Ovary (tissue), 9 donors: ENCODE data around the gene ZSCAN5A. TPM values are rescaled to one million over a fixed set of nuclear protein-coding genes. Genes with fewer than 3 reads are reported as not detected.

Experiments used
- DNase-seq, 5 donors: peaks; one replicate each; pipeline ENCODE4 v3.0.0-alpha.2; 2019 to 2020
- H3K27ac ChIP-seq, 2 donors: fragments of 200-600 bp; one replicate each; pipeline versions ENCODE4 v1.5.1 to v1.8.0; 2019 to 2022
- H3K27me3 ChIP-seq: fragments of 200-600 bp; one replicate; pipeline ENCODE4 v1.8.0; 2022
- H3K36me3 ChIP-seq: fragments of 200-600 bp; sonication (generic); one replicate; pipeline ENCODE4 v1.5.1; 2019
- H3K4me1 ChIP-seq: one replicate; pipeline ENCODE4 v1.8.1; 2013; ENCODE audit warnings: mild to moderate bottlenecking, moderate library complexity; ENCODE audit not compliant: insufficient read depth
- H3K4me3 ChIP-seq: fragments of 200-600 bp; sonication (generic); one replicate; pipeline ENCODE4 v1.5.1; 2017
- H3K9me3 ChIP-seq, 2 donors: fragments of 200-600 bp in 1 of 2; sonication (generic) in 1 of 2; one replicate each; pipeline versions ENCODE4 v1.5.1 to v1.8.1; 2013 to 2019; ENCODE audit warnings: mild to moderate bottlenecking in 1 of 2, moderate library complexity in 1 of 2
- EP300 ChIP-seq: sonication (generic); formaldehyde crosslinking; IDR thresholded peaks from one replicate; pipeline ENCODE4 v1.6.1; 2017; ENCODE audit warnings: antibody characterized with exemption
- POLR2A ChIP-seq: fragments of 450-650 bp; IDR thresholded peaks from one replicate; pipeline ENCODE4 v1.6.1; 2017; ENCODE audit warnings: antibody characterized with exemption, mild to moderate bottlenecking, moderate library complexity
- WGBS, 3 donors: extraction: QIAGEN DNeasy Blood & Tissue Kit in 1 of 3; methylation state at CpG; one replicate each; pipeline versions ENCODE4 v1.1.5 to v1.1.7; 2013 to 2017; 5-methylcytosine and 5-hydroxymethylcytosine counted together
- intact Hi-C, 4 donors: fragments of 100-400 bp; cut with DNase I; formaldehyde crosslinking; loops; one replicate each; pipeline versions ENCODE4 v1.11.0 to v1.15.1; 2022 to 2023
- polyA plus RNA-seq, 2 donors: library from polyadenylated mRNA; stranded (reverse); fragments of 200-250 nt in 1 of 2; fragments of 350-450 nt in 1 of 2; fragmentation: Illumina TruSeq in 1 of 2; extraction: RNeasy Lipid Tissue Mini Kit (QIAGEN cat#74804) in 1 of 2; gene quantifications; one replicate each; pipeline ENCODE4 v1.2.3, GENCODE V29; 2013 to 2014
- total RNA-seq, 7 donors: library from RNA; depleted of rRNA in 2 of 7; stranded (reverse); fragments of >200 nt in 2 of 7; fragmentation: NEBNext Ultra II Directional in 3 of 7; extraction: Animal tissue kit (Norgen Biotek cat#: 25700) in 3 of 7; gene quantifications; one replicate each; pipeline versions ENCODE4 v1.1.0 to v1.2.4, GENCODE V29; 2016 to 2023
- TF ChIP-seq, protein P1 (sequence below), 3 donors: fragments of 450-650 bp in 2 of 3; fragments of 200-600 bp in 1 of 3; IDR thresholded peaks; one replicate each; pipeline versions ENCODE4 v1.5.1 to v1.8.0; 2016 to 2022; ENCODE audit warnings: antibody characterized with exemption in 3 of 3, mild to moderate bottlenecking in 1 of 3
- donor health status: DM: no; HTN: no; CAD: no; lungs with moderate emphysema.
- donor health status: DM: no; HTN: no; CAD: no.
- donor health status: Bipolar disorder and iron deficiency.
- donor health status: DM: yes; HTN: yes; CAD: no.
- donor health status: DM: no; HTN: no; CAD: no.
- donor health status: DM: yes; HTN: yes; CAD: no.

ZSCAN5A gene
- total and polyA plus RNA-seq, 9 donors: 4.6 to 25.7 (median 11.5) TPM

DNA sequence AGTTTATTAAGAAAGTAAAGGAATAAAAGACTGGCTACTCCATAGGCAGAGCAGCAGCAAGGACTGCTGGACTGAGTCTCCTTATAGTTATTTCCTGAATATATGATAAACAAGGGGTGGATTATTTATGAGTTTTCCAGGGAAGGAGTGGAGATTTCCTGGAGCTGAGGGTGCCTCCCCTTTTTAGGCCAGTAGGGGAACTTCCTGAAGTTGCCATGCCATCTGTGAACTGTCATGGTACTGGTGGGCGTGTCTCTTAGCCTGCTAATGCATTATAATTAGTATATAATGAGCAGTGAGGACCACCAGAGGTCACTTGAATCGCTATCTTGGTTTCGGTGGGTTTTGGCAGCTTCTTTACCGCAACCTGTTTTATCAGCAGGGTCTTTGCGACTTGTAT lies 13.5 kb downstream of the ZSCAN5A start:
- 55 to 75% (median 59%) methylated on average over 5 of the region's 5 CpGs for WGBS, 3 donors
- H3K9me3 ChIP-seq: no peaks in the 10 kb centered on the region
- no peak overlapping the region for H3K4me3 ChIP-seq
- intact Hi-C loops: loop anchor here in 1 of 4 donors (10.0 kb wide), 1 partner anchor 156 kb away; the partner anchor contains the start of gene ZNF444
- TF ChIP-seq POLR2A (no peak), EP300 (no peak)
- TF ChIP-seq, protein P1, sequence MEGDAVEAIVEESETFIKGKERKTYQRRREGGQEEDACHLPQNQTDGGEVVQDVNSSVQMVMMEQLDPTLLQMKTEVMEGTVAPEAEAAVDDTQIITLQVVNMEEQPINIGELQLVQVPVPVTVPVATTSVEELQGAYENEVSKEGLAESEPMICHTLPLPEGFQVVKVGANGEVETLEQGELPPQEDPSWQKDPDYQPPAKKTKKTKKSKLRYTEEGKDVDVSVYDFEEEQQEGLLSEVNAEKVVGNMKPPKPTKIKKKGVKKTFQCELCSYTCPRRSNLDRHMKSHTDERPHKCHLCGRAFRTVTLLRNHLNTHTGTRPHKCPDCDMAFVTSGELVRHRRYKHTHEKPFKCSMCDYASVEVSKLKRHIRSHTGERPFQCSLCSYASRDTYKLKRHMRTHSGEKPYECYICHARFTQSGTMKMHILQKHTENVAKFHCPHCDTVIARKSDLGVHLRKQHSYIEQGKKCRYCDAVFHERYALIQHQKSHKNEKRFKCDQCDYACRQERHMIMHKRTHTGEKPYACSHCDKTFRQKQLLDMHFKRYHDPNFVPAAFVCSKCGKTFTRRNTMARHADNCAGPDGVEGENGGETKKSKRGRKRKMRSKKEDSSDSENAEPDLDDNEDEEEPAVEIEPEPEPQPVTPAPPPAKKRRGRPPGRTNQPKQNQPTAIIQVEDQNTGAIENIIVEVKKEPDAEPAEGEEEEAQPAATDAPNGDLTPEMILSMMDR (IDR thresholded peaks at IDR 0.05): no peak
- H3K36me3 ChIP-seq: no peaks in the 10 kb centered on the region
- DNase-seq: no peak
- no peak overlapping the region for H3K27ac ChIP-seq
- H3K4me1 ChIP-seq: no peaks in the 10 kb centered on the region
- no peaks in the 10 kb centered on the region for H3K27me3 ChIP-seq

DNA sequence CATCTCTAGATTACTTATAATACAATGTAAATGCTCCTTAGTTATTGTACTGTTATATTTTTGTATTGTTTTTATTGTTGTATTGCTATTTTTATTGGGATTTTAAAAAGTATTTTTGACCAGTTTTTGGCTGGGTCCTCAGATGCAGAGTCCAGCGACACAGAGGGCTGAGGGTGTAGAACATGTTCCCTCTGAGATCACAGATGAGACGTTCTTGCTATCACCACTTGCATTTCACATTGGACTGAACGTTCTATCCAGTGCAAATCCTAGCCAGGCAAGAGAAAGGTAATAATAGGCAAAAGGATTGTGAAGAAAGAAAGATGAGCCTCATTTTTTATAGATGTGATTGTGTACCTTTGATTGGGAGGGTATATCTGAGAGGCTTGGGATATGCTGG lies 15.0 kb downstream of the ZSCAN5A start:
- intact Hi-C loops: loop anchor here in 1 of 4 donors (10.0 kb wide), 1 partner anchor 155 kb away; the partner anchor contains the start of gene ZNF444
- no peak overlapping the region for H3K27ac ChIP-seq
- no peaks in the 10 kb centered on the region for H3K4me1 ChIP-seq
- 39 to 53% (median 51%) methylated on average over 3 of the region's 3 CpGs for WGBS, 3 donors
- no peaks in the 10 kb centered on the region for H3K36me3 ChIP-seq
- H3K9me3 ChIP-seq: no peaks in the 10 kb centered on the region
- TF ChIP-seq POLR2A (no peak), EP300 (no peak)
- TF ChIP-seq, protein P1 (IDR thresholded peaks at IDR 0.05): no peak
- no peak overlapping the region for H3K4me3 ChIP-seq
- DNase-seq: no peak
- H3K27me3 ChIP-seq: no peaks in the 10 kb centered on the region

DNA sequence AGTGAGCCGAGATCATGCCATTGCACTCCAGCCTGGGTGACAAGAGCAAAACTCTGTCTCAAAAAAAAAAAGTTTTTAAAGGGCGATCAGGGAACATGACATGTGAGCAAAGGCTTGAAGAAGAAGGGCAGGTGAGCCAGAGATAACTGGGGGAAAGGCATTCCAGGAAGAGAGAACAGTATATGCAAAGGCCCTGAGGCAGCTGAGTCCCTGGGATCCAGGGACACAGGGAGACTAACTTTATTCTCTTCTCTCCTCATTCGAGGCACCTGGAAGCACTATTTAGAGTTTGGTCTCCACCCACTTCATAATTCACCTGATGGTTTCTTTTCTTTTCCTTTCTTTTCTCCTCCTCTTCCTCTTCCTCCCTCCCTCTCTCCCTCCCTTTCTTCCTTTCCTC lies 17.6 kb downstream of the ZSCAN5A start:
- intact Hi-C loops: no loop called here
- Histone ChIP-seq H3K36me3 (no peaks in the 10 kb centered on the region), H3K4me1 (no peaks in the 10 kb centered on the region), H3K4me3 (no peak overlapping the region), H3K27me3 (no peaks in the 10 kb centered on the region), H3K9me3 (no peaks in the 10 kb centered on the region), H3K27ac (no peak overlapping the region)
- no peak for TF ChIP-seq EP300
- TF ChIP-seq, protein P1 (IDR thresholded peaks at IDR 0.05): no peak
- TF ChIP-seq POLR2A: no peak
- 93 to 96% (median 94%) methylated on average over 3 of the region's 3 CpGs for WGBS, 3 donors
- no peak for DNase-seq

DNA sequence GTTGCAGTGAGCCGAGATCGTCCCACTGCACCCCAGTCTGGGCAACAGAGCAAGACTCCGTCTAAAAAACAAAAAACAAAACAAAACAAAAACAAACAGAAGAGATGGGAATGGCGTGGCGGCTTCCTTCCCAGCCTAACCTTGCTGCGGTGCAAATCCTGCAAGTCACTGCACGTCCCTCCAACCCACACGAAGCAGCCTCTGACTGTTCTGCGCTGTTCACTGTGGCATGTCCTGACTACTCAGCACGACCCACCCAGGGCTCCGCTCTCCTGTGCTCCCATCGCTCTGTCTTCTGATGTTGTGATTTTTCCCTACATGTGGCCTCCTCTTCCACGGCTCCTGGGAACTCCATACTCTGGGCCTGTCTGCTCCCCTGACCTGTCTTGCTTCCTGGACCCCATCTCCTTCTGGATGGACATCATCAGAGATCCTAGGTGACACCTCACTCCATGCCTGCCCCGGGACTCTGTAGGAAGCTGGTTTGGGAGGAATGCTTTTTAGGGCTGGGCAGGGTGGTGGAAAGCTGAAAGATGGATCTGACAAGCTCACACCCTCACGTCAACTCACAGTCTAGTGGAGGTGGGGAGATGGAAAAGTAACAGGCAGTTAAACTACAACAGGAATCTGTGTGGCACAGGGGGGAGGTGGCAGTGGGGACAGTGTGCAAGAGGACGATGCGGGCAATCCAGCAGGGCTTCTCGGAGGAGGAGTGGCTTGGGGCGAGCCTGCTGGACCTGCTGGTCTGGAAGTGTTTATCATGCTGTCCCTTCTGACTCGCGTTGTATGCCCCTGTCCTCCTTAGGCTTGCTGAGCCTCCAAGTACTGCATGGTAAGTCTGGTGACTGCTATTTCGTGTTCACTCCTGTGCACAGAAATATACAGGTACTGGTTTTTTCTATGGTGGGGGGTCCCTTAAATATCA lies 18.8 kb downstream of the ZSCAN5A start:
- H3K4me3 ChIP-seq: no peak overlapping the region
- 93 to 95% (median 93%) methylated on average over 22 of the region's 22 CpGs for WGBS, 3 donors
- H3K36me3 ChIP-seq: no peaks in the 10 kb centered on the region
- no peaks in the 10 kb centered on the region for H3K4me1 ChIP-seq
- no peak overlapping the region for H3K27ac ChIP-seq
- H3K27me3 ChIP-seq: no peaks in the 10 kb centered on the region
- intact Hi-C loops: no loop called here
- TF ChIP-seq, protein P1 (IDR thresholded peaks at IDR 0.05): no peak
- TF ChIP-seq POLR2A (no peak), EP300 (no peak)
- DNase-seq: no peak
- H3K9me3 ChIP-seq: no peaks in the 10 kb centered on the region
